ENCODE data around the gene PIK3R6. TPM values are rescaled to one million over a fixed set of nuclear protein-coding genes. Genes with fewer than 3 reads are reported as not detected.

The PIK3R6 gene
- total and polyA plus RNA-seq, 2 experiments from 2014 or later = 0.11 to 0.24 TPM

DNA sequence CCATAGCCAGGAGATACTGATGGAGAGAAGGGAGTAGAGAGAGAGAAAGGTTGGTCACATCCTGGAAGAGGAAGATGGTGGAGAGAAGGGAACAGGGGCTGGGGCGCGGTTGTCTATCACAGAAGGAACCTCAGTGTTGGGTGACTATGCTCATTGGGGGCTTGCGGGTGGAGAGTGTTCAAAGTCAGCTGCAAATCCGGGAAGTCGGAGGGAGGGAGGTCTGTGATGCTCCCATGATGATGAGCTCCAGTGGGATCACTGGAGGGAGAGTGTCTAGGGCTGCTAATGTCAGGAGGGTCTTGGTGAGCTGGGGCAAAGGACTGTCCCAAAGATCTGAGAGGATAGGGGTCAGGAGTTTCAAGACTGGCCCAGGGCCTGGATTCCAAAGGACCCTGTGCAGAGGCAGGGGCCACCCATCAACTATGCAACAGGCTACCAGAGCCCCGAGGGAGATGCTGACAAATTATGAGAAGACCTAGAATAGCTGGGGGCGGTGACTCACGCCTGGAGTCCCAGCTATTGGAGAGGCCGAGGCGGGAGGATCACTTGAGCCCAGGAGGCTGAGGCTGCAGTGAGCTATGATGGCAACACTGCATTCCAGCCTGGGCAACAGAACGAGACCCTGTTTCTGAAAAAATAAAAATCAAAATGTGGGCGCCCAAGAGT lies 111.8 kb downstream of the PIK3R6 start:
- Histone ChIP-seq H3K9me2 (ENCODE audit: insufficient read depth) (no peaks in the 10 kb centered on the region), H3K4me2 (no peak overlapping the region), H3K4me3 (no peak overlapping the region), H3K27me3 (ENCODE audit: insufficient read depth) (no peaks in the 10 kb centered on the region), H3K79me2 (replicated peaks; ENCODE audit: insufficient read depth) (no peaks in the 10 kb centered on the region), H2AFZ (no peak overlapping the region), H3F3A (replicated peaks; ENCODE audit: low read depth) (no peaks in the 10 kb centered on the region), H3K4me1 (ENCODE audit: insufficient read depth) (no peaks in the 10 kb centered on the region; the same call in 1 of the 2 replicates), H3K27ac (ENCODE audit: low read depth) (no peak overlapping the region), H4K20me1 (replicated peaks; ENCODE audit: insufficient read depth) (no peaks in the 10 kb centered on the region), H3K36me3 (ENCODE audit: insufficient read depth) (no peaks in the 10 kb centered on the region)
- H3K27me3 Mint-ChIP-seq (ENCODE audit: insufficient read depth, low read depth, poor library complexity) = peaks cover 2% of the 10 kb centered on the region
- ATAC-seq (no peak), DNase-seq (ENCODE audit: low spot score) (no peak)
- peaks cover 4% of the 10 kb centered on the region; the same call in 1 of the 3 replicates for H3K36me3 Mint-ChIP-seq (ENCODE audit: low read depth)
- no peak overlapping the region for H3K4me3 Mint-ChIP-seq
- H3K9me3 Mint-ChIP-seq = no peaks in the 10 kb centered on the region; the same call in 1 of the 3 replicates
- TF ChIP-seq, protein P1, sequence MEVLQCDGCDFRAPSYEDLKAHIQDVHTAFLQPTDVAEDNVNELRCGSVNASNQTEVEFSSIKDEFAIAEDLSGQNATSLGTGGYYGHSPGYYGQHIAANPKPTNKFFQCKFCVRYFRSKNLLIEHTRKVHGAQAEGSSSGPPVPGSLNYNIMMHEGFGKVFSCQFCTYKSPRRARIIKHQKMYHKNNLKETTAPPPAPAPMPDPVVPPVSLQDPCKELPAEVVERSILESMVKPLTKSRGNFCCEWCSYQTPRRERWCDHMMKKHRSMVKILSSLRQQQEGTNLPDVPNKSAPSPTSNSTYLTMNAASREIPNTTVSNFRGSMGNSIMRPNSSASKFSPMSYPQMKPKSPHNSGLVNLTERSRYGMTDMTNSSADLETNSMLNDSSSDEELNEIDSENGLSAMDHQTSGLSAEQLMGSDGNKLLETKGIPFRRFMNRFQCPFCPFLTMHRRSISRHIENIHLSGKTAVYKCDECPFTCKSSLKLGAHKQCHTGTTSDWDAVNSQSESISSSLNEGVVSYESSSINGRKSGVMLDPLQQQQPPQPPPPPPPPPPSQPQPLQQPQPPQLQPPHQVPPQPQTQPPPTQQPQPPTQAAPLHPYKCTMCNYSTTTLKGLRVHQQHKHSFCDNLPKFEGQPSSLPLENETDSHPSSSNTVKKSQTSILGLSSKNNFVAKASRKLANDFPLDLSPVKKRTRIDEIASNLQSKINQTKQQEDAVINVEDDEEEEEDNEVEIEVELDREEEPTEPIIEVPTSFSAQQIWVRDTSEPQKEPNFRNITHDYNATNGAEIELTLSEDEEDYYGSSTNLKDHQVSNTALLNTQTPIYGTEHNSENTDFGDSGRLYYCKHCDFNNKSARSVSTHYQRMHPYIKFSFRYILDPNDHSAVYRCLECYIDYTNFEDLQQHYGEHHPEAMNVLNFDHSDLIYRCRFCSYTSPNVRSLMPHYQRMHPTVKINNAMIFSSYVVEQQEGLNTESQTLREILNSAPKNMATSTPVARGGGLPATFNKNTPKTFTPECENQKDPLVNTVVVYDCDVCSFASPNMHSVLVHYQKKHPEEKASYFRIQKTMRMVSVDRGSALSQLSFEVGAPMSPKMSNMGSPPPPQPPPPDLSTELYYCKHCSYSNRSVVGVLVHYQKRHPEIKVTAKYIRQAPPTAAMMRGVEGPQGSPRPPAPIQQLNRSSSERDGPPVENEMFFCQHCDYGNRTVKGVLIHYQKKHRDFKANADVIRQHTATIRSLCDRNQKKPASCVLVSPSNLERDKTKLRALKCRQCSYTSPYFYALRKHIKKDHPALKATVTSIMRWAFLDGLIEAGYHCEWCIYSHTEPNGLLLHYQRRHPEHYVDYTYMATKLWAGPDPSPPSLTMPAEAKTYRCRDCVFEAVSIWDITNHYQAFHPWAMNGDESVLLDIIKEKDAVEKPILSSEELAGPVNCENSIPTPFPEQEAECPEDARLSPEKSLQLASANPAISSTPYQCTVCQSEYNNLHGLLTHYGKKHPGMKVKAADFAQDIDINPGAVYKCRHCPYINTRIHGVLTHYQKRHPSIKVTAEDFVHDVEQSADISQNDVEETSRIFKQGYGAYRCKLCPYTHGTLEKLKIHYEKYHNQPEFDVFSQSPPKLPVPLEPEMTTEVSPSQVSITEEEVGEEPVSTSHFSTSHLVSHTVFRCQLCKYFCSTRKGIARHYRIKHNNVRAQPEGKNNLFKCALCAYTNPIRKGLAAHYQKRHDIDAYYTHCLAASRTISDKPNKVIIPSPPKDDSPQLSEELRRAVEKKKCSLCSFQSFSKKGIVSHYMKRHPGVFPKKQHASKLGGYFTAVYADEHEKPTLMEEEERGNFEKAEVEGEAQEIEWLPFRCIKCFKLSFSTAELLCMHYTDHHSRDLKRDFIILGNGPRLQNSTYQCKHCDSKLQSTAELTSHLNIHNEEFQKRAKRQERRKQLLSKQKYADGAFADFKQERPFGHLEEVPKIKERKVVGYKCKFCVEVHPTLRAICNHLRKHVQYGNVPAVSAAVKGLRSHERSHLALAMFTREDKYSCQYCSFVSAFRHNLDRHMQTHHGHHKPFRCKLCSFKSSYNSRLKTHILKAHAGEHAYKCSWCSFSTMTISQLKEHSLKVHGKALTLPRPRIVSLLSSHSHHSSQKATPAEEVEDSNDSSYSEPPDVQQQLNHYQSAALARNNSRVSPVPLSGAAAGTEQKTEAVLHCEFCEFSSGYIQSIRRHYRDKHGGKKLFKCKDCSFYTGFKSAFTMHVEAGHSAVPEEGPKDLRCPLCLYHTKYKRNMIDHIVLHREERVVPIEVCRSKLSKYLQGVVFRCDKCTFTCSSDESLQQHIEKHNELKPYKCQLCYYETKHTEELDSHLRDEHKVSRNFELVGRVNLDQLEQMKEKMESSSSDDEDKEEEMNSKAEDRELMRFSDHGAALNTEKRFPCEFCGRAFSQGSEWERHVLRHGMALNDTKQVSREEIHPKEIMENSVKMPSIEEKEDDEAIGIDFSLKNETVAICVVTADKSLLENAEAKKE (CRISPR knock-in tag; IDR thresholded peaks at IDR 0.05) = no peak
- TF ChIP-seq STAT1 (IDR thresholded peaks at IDR 0.05; ENCODE audit: unreplicated experiment) (no peak), NANOG (IDR thresholded peaks at IDR 0.05; ENCODE audit: borderline replicate concordance) (no peak)
- TF ChIP-seq, protein P2, sequence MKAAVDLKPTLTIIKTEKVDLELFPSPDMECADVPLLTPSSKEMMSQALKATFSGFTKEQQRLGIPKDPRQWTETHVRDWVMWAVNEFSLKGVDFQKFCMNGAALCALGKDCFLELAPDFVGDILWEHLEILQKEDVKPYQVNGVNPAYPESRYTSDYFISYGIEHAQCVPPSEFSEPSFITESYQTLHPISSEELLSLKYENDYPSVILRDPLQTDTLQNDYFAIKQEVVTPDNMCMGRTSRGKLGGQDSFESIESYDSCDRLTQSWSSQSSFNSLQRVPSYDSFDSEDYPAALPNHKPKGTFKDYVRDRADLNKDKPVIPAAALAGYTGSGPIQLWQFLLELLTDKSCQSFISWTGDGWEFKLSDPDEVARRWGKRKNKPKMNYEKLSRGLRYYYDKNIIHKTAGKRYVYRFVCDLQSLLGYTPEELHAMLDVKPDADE (IDR thresholded peaks at IDR 0.05) = no peak
- no peak overlapping the region for H3K27ac Mint-ChIP-seq
- peaks cover 11% of the 10 kb centered on the region for H3K4me1 Mint-ChIP-seq
